ENCODE data around the gene GPATCH8. TPM values are rescaled to one million over a fixed set of nuclear protein-coding genes. Genes with fewer than 3 reads are reported as not detected.

GPATCH8 gene
- total and polyA plus RNA-seq, 9 of the 15 experiments (the other 6 are each of a cell fraction or from before 2014, with no cell fraction given): 10.6 to 29.6 (median 13.2) TPM

DNA sequence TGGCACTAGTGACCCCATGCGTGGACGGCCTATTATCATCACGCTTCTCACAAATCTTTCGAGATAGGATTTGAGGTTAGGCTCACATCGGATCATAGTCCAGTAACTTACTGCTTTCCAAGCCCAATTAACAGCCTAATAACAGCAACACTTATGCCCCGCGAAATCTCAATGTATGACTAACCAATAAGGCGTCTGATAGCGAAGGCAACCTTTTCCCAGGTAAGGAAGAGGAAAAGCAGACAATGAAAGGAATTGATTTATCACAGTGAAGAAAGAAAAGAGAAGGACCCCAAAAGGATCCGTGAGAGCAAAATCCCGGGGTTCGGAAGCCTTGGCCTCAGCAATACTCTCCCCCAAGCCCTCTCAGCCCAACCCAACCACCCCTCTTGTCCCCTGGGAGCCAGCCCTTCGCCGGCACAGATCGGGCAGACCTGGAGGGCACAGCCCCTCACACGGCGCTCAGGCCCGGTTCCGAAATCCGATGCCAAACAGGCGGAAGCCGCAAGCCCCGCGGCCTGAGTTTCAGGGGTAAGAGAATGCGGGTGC lies 534 bp downstream of the GPATCH8 start (continued):
- TF ChIP-seq, protein P1, sequence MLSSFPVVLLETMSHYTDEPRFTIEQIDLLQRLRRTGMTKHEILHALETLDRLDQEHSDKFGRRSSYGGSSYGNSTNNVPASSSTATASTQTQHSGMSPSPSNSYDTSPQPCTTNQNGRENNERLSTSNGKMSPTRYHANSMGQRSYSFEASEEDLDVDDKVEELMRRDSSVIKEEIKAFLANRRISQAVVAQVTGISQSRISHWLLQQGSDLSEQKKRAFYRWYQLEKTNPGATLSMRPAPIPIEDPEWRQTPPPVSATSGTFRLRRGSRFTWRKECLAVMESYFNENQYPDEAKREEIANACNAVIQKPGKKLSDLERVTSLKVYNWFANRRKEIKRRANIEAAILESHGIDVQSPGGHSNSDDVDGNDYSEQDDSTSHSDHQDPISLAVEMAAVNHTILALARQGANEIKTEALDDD (IDR thresholded peaks at IDR 0.05): no peak; the same call in 1 of the 2 replicates
- TF ChIP-seq STAG1 (CRISPR knock-in tag; IDR thresholded peaks at IDR 0.05; ENCODE audit: borderline replicate concordance): no peak
- TF ChIP-seq HNRNPL (IDR thresholded peaks at IDR 0.05; ENCODE audit: low read depth, low read length): no peak
- TF ChIP-seq SNIP1 (IDR thresholded peaks at IDR 0.05; ENCODE audit: low read depth): no peak
- TF ChIP-seq RBM15 (IDR thresholded peaks at IDR 0.05; ENCODE audit: insufficient read depth, low read length): no peak
- no peak for TF ChIP-seq ZBTB11 (CRISPR knock-in tag; IDR thresholded peaks at IDR 0.05)
- no peak for TF ChIP-seq ARID1B (IDR thresholded peaks at IDR 0.05)
- TF ChIP-seq NR4A1 (CRISPR knock-in tag; IDR thresholded peaks at IDR 0.05): no peak
- no peak for TF ChIP-seq NR4A1 (tag; IDR thresholded peaks at IDR 0.05)
- TF ChIP-seq ELF2 (CRISPR knock-in tag; IDR thresholded peaks at IDR 0.05): no peak
- TF ChIP-seq SUPT5H (IDR thresholded peaks at IDR 0.05): no peak
- no peak for TF ChIP-seq CSDE1 (IDR thresholded peaks at IDR 0.05)
- TF ChIP-seq, protein P2, sequence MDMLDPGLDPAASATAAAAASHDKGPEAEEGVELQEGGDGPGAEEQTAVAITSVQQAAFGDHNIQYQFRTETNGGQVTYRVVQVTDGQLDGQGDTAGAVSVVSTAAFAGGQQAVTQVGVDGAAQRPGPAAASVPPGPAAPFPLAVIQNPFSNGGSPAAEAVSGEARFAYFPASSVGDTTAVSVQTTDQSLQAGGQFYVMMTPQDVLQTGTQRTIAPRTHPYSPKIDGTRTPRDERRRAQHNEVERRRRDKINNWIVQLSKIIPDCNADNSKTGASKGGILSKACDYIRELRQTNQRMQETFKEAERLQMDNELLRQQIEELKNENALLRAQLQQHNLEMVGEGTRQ (CRISPR knock-in tag; IDR thresholded peaks at IDR 0.05): no peak
- no peak for TF ChIP-seq E2F4 (CRISPR knock-in tag; IDR thresholded peaks at IDR 0.05; ENCODE audit: low read depth)
- no peak for TF ChIP-seq NFXL1 (CRISPR knock-in tag; IDR thresholded peaks at IDR 0.05)
- TF ChIP-seq, protein P3, sequence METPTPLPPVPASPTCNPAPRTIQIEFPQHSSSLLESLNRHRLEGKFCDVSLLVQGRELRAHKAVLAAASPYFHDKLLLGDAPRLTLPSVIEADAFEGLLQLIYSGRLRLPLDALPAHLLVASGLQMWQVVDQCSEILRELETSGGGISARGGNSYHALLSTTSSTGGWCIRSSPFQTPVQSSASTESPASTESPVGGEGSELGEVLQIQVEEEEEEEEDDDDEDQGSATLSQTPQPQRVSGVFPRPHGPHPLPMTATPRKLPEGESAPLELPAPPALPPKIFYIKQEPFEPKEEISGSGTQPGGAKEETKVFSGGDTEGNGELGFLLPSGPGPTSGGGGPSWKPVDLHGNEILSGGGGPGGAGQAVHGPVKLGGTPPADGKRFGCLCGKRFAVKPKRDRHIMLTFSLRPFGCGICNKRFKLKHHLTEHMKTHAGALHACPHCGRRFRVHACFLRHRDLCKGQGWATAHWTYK (CRISPR knock-in tag; IDR thresholded peaks at IDR 0.05): no peak
- TF ChIP-seq CC2D1A (IDR thresholded peaks at IDR 0.05): peak; percentile 10; the same call in 1 of the 2 replicates
- peak; percentile 43 for TF ChIP-seq CHD1 (IDR thresholded peaks at IDR 0.05; ENCODE audit: low read length)
- no peak for TF ChIP-seq LEF1 (IDR thresholded peaks at IDR 0.05)
- no peak for TF ChIP-seq ZBTB8A (IDR thresholded peaks at IDR 0.05; ENCODE audit: partially characterized antibody)
- TF ChIP-seq ID3 (CRISPR knock-in tag; IDR thresholded peaks at IDR 0.05): no peak
- TF ChIP-seq ID3 (tag; IDR thresholded peaks at IDR 0.05): no peak

Data from K562 (cell line).